ENCODE measurements around the gene GLIS1.

The GLIS1 gene

DNA sequence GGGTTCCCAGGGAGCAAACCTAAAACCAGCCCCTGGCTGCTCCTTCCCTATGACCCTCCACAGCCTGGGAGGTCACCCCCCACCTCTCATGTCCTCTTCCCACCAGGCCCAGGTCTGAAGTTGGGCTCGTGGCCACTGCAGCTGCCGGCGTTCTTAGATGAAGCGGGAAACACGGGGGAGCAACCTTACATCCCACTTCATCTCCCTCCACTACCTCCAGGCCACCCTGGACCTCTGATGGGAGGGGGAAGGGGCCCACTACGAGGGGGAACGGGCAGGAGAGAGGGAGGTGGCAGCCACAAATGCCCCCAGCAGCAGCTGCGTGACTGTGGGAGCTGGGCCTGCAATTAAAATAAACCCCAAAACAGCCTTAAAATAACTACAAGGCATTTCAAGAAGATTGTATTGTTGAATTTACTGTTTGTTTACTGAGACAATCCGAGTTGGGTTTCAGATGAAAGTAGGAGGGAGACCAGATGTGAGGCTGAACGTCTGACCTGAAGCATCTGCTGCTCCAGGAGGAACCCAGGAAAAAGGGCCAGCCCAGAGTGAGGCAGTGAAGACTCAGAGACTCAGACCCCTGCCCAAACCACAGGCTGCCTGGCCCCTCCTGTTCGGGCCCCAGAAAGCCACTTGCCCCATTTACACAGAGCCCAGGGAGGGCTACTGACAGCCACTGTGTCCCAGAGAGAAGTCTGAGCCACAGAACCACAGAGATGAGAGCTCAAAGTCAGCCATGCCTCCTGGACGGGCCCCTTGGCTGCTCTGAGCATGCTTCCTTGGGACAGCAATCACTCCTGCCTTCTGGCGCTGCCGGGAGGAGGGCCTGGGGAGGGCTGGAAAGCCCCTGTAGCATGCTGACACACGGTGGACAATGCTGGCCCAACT, 59.8 kb downstream of the GLIS1 start:
- DNase-seq (ENCODE audit: low read depth): no peak

DNA sequence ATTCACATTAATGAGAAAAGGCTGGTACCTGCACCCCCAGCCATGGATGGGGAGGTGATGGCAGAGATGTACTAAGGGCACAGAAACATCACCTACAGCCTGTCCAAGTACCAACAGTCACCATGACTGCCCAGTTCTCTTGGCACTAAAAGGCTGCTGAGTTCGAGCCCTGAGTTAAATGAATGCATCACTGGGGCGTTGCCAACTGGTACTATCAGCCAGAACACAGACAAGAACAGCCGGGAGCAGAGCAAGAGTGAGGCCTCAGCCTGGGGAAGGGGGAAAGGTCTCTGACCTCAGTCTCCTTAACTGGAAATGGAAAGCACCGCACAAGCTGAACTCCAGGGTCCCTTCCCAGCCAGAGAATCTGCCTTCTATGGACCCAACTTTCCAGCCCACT, 60.5 kb downstream of the GLIS1 start:
- no peak for DNase-seq (ENCODE audit: low read depth)

DNA sequence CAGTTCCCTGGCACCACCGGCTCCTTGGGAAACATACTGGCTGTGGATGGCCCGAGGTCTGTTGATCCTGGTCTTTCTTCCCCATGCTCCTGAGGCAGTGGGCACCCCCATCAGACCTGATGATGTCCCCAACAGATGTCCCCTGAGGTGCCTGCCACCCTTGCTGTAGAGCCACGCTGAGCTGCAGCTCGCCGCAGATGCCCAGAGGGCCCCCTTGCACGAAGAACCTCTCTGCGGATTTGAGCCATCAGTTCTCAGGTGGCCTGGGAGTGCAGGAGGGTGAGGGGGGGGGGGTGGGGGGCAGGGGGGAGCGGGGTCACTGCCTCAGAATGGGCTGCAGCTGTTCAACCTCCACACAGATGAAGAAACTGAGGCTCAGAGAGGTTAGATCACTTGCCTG, 60.9 kb downstream of the GLIS1 start:
- DNase-seq (ENCODE audit: low read depth): no peak

DNA sequence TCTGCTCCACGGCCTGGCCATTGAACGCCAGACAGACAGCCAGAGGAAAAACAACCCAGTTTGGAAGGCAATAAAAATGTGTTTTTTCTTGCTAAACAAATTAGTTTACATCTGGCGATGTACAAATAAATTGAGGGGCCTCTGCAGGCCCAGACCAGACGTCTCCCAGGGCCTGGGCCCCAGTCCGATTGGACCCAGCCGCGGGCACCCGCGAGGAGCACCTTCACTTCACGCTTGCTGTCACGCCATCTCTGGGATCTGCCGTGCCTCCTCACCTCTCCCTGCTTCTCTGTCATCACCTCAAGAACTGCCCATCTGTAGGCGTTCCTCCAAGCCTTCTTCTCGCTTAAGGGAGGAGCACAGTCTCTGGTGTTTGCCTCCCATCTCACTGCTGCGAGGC, 61.5 kb downstream of the GLIS1 start:
- DNase-seq (ENCODE audit: low read depth): no peak

DNA sequence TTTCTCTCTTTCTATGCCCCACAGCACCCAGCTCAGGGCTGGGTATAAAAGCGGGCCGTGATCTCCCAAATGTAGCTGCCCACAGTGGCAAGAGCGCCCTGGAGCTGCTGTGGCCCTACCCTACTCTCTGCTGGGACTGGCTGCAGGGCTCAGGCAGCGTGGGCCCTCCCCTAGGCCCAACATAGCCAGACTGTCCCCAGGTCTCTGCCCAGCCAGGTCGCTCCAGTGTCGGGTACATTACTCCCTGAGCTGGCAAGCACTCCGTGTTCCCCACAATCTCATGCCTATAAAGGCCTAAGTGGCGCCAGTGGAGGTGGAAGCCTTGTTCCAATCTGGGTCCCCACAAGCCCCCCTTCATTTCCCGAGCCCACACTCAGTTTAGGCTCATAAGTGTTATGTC, 66.2 kb downstream of the GLIS1 start:
- no peak for DNase-seq (ENCODE audit: low read depth)

DNA sequence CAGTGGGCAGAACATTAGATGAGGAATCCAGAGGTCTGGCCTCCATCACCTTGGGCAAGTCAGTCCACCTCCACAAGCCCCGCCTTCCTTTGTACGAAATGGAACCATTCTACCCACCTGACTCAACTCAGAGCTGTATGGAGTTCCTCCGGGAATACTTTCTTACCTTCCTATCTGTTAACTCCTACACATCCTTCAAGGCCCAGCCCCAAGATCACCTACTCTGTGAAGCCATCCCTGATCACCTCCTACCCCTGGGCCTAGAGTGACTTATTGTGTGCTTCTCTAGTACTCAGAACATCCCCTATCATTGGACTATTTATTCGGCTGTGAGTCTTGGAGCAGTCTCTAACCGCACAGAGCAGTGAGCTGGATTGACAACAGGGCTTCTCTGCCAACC, 66.7 kb downstream of the GLIS1 start:
- no peak for DNase-seq (ENCODE audit: low read depth)

DNA sequence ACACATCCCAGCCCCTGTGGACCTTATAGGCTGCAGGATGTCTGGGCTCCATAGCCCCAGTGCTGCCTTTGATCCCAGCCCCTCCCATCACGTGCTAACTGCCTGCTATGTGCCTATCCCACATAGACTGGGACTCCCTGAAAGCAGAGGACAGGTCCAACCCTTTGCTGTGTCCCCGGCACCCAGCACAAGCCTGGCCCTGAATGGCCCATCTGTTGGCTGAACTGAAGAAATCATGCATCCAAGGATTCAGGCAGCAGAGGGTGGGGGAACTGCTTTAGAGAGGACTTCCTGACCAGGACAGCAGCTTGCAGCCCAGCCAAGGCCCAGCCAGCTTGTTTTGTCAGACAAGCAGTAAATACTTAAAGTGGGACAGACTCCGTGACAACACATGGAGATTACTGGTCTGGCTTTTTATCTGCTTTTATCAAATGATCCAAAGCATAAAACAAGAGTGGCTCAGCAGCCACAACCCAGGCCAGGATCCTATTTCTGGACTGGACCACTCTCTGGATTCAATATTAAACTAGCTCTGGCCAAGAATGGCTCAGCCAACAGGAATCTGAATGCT, 69.3 kb downstream of the GLIS1 start:
- no peak for DNase-seq (ENCODE audit: low read depth)

DNA sequence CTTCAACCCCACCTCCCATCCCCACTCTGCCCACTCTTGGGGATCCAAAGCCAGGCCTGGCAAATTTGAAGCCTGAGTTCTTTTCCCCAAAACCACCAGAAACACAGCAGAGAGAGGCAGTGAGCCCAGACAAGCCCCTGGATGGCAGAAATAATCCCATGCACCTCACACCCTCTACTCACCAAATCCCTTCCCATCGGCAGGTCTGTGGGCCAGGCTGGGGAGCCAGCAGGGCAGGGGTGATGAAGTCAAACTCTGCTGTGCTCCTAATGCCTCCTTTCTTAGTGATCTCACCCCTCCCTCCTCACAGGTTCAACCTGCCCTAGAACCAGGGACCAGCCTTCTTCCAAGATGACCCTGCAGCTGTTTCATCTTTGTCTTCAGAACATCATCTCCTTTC, 72.4 kb downstream of the GLIS1 start:
- DNase-seq (ENCODE audit: low read depth): no peak

DNA sequence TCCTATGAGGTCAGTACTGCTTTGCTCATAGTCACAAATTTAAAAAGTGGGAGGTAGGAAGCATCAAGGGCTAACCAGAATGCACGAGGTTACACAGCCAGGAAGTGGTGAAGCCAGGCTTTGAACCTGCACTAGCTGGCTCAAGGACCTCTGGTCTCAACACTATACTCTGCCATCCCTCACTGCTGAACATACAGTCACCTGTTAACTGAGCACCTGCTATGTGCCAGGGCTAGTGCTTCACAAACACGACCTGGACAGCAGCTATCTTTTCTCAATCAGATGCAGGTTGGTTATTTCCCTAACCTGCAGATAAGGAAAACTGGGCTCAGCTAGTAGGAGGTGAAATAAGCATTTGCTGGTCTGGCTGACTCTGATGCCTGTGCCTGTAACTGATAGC, 73.0 kb downstream of the GLIS1 start:
- no peak for DNase-seq (ENCODE audit: low read depth)

DNA sequence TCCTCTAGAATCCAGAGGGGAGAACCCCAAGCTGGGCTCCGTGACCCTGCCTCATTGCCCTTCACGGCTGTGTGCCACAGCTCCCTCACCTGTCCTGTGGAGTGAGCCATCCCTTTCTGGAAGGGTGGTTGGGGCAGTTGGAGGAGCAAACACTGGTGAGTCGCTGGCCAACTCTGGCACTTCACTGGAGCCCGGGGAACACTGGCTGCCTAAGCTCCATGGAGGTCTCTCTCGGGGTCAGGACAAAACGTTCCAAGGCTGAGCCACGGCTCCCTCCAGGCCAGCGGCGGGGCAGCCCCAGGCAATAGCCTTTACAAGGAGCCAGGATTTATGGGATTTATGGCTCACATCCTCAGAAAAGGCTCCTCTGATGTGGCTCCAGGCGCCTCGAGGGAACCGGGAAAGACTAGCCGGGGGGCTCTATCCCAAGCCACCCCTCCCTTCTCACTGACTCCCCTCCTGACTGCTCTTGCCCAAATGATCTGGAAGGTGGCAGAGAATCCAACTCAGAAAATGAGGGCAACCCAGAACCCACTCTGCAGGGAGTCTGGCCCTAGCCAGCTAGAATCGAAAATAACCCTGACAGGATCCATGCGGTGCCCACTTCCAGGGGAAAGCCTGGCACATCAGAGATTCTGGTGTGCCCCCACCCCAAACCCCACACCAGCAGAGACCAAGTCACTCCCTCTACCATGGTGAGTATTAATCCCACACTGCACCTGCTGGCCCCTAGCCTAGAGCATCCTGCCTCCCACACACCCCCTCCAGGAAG, 75.2 kb downstream of the GLIS1 start:
- DNase-seq (ENCODE audit: low read depth): no peak

DNA sequence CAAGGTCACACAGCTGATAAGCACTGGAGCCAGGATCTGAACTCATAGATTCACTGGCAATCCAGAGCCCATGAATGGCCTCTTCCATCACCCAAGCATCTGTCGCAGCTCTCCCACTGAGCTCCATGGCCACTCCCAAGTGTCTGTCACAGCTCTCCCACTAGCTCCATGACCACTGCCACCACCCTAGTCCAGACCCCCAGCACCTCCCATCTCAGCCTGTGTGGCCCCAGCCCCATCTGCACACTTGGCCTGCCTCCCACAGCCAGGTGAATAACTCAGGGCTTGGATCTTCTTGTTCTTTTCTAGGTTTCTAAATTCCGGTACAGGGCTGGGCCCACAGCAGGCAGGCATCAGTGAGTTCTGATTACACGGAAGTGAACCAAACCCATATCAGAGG, 76.0 kb downstream of the GLIS1 start:
- DNase-seq (ENCODE audit: low read depth): no peak

DNA sequence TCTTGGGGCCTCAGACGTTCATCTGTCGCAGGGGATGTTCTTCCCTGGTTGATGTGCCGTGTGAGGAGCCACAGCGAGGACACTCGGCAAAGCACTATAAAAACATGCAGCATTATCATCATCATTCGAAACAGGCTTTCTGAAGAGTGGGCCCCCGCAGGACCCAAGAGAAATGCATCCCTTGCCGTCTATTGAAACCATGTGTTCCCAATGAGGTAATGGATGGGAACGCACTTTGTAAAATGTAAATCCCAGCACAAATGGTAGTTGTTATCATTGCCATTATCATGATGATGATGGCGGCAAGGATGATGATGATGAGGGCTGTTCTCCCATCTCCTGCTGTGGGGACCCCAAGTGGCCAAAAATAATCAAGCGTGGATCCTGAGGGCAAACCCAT, 76.8 kb downstream of the GLIS1 start:
- DNase-seq (ENCODE audit: low read depth): no peak

DNA sequence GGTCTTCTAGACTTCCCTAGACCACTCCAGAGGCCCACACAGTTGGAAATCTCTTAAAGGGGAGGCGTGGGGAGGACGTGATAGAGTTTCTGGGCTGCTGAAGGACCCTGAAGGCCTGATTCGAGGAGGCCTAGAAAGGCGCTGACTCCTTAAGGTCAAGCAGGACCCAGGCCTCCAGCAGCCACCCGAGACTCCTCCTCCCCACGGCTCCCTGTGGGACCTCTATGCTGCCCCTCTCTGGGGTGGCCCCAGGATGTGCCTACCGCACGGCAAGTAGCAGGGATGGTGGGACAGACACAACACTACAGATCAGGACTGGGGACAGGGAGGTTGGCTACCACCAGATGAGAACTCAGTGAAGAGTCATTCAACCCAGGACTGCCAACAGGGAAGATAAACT, 77.5 kb downstream of the GLIS1 start:
- DNase-seq (ENCODE audit: low read depth): no peak

DNA sequence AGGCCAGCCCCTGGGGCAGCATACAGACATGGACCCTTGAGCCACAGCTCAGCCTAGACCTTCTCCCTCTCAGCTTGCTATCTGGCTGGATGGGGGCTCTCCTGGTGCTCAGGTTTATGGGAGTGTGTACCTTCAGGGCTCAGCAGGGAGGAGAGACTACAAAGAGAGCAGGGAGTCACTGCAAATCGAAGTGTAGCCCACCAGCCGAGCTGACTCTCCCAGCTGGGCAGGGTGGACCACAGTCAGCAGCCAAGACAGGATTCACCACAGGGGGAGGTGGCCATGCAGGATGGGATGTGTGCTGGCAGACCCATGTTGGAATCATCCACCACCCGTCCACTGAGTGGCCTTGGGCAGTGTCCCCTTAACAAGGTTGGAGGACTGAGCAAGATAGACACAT, 78.3 kb downstream of the GLIS1 start:
- no peak for DNase-seq (ENCODE audit: low read depth)

DNA sequence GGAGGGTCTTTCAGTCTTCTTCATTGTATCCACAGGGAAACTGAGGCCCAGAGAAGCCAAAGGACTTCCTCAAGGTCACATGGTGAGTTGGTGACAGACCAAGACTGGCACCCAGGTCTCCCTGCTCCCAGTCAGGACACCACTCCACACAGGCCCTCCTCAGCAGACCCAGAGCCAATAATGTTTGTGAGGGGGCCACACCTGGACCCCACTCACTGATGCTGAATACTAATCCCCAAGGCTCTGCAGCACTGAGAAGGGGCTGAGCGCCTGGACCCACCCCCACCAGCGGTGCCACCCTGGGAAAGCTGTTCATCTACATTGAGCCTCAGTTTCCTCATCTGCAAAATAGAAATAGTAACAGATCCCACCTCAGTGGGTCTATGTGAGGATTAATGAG, 79.5 kb downstream of the GLIS1 start:
- no peak for DNase-seq (ENCODE audit: low read depth)

DNA sequence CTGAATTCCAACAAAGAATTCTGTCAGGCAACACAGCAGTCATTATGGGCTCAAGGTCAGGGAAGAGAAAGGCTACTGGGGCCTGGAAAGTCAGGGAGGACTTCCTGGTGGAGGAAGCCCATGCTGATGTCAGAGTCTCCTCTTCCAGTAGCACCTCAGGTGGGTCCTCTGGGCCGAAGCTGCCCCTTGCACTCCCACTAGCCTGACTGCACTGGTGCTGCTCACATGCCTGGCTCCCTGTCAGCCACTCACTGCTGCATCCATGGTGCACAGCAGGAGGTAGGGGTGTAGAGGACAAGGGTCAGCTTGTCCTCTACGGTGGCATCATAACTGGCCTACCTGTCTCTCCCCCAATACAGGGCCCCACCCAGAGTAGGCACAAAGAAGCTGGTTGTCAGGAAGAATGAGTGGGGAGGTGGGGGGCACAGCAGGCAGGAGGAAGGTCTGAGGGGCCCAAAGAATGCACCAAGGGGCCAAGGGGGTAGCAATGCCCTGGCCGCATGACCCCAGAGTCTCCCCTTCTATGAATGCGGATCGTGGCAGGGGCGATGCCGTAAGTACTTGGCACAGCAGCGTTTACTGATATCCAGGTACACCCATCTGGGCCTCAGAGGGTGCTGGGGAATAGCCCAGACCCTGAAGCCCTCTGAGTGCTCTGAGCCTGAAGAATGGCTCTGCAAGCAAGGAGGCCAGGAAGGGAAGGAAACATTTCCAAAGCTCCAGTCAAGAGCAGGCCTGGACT, 80.3 kb downstream of the GLIS1 start:
- no peak for DNase-seq (ENCODE audit: low read depth)

DNA sequence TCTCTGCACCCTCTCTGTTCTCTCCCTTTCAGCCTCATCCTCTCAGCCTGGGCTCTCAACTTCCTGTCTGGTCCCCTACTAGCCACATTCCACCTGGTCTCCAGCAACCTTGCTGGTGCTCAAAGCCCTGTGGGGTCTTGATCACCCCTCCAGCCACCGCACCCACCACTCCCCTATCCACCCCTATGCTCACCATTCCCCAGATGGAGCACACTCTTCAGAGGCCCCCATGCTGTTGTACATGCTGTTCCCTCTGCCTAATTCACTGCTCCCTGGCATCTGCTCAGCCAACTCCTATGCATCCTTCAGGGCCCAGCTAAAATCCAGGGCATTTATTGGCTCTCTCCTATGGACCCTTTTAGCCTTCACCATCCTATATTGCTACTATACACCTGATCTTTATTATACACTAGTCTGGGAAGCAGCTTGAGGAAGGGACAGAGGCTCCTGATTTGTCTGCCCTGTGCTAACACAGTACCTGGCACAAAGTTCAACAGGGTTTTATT, 81.0 kb downstream of the GLIS1 start:
- DNase-seq (ENCODE audit: low read depth): no peak

DNA sequence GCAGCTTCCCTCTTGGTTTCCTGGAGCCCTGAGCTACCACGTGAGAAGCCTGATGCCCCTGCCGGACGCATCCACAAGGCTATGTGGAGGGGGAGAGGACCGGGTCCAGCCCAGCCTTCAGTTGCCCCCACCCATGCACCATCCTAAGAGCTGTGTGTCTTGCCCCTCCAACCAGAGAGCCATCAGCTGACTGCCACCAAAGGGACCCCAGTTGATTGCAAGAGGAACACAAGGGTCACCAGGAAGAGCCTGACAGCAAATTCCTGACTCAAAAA, 81.5 kb downstream of the GLIS1 start:
- no peak for DNase-seq (ENCODE audit: low read depth)

DNA sequence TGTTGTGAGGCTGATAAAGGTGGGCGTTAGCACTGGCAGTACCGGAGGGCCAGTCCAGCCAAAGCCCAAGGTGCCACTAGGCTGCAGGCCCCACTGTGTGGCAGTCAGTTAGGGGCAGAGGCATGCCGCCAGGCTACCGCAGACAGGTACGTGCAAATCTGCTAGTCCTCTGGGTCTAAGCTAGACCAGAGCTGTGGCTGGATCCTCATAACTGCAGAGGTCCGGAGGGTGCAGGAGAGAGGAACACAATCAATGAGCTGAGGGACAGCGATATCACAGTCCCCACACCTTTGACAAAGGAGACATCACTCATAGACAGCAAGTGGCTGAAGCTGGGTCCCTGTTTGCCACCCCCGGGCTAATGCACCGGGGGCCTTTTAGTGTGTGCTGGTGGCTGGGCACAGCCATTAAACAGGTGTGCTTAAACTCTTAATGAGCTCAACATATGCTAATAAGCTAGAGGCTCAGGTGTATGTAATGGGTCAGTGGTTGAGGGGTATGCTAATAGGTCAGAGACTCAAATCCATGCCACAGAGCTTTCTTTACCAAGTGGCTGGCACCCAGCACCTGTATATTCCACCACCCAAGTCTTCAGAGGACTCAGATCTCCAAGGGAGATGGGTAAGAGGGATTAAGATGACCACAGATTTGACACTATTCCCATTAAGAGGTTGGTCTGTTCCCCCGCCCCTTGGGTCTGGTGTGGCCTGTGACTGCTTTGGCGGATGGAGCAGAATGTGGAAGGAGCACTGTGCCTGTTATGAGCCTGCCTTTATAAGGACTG, 82.0 kb downstream of the GLIS1 start:
- DNase-seq (ENCODE audit: low read depth): no peak

DNA sequence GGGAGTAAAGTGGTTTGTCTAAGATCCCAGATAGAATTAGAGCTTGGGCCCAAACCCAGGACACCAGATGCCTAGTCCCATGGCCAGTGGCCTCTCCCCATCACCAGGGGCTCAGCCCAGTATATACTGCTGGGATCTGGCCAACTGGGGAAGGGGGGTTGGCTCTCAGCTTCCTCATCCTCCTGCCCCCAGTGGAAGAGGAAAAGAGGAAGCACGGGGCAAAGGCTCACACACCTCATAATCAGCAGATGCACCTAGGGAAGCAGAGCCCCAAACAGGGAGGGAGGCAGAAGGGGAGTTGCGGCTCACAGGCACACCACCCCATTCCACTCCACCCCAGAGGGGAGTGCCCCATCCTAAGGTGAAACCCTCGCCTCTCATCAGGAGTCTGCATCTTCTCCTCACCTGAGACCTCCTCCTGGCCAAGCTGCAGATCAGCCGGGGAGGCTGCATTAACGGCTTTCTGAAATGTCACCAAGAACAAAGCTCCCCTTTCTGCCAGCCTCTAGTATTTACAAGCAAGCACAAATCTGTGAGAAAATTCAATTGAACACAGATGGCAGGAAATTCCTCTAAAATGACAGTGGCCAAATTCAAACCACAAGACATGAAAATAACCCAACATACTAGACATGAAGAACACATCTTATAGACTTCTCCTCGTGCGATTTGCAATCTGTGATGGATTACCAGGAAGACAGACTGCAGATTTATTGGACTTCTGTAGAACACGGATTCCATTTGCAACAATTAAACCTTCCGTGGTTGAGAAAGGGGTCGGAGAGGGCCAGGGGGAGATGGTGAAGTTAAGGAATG, 82.8 kb downstream of the GLIS1 start:
- peak; percentile 90 for DNase-seq (ENCODE audit: low read depth)
